Astrocyte of the cerebellum (primary cell): ENCODE data around the gene PIK3R3.

ENCODE experiments used
- DNase-seq: peaks from one replicate; pipeline ENCODE4 v3.0.0-alpha.2; 2011; ENCODE audit warnings: low read depth
- H3K4me3 ChIP-seq: 2 replicates; pipeline ENCODE4 v1.5.1; 2011; ENCODE audit warnings: mild to moderate bottlenecking, low read depth, low read length, moderate library complexity
- CTCF ChIP-seq: IDR thresholded peaks from 2 replicates; pipeline ENCODE4 v1.5.1; 2012; ENCODE audit warnings: low read length, low read depth, moderate library complexity, mild to moderate bottlenecking; ENCODE audit errors: missing control alignments
- in situ Hi-C: cut with HindIII; loops from 2 replicates; pipeline ENCODE4 v1.10.0; 2017; ENCODE audit warnings: low sequenced_read_pairs

The PIK3R3 gene

GRCh38 chr1:46076343-46076742 lies 56.1 kb downstream of the PIK3R3 start:
- TF ChIP-seq CTCF = no peak
- H3K4me3 ChIP-seq = no peak overlapping the region
- DNase-seq = no peak
- in situ Hi-C loops = no loop called here

GRCh38 chr1:46072975-46073374 lies 59.5 kb downstream of the PIK3R3 start:
- no peak for DNase-seq
- H3K4me3 ChIP-seq = no peak overlapping the region
- no peak for TF ChIP-seq CTCF
- in situ Hi-C loops = no loop called here

- in situ Hi-C loops = no loop called here
- TF ChIP-seq CTCF = no peak
- H3K4me3 ChIP-seq = no peak overlapping the region
- DNase-seq = no peak
These were observed 62.1 kb downstream of the PIK3R3 start for GRCh38 chr1:46070164-46070814.

GRCh38 chr1:46068525-46068924 lies 63.9 kb downstream of the PIK3R3 start:
- no peak overlapping the region for H3K4me3 ChIP-seq
- no peak for TF ChIP-seq CTCF
- in situ Hi-C loops = no loop called here
- DNase-seq = no peak

GRCh38 chr1:46067652-46068051 lies 64.8 kb downstream of the PIK3R3 start:
- in situ Hi-C loops = no loop called here
- DNase-seq = no peak
- H3K4me3 ChIP-seq = no peak overlapping the region
- no peak for TF ChIP-seq CTCF

- DNase-seq = no peak
- in situ Hi-C loops = no loop called here
- H3K4me3 ChIP-seq = no peak overlapping the region
- no peak for TF ChIP-seq CTCF
These were observed 67.0 kb downstream of the PIK3R3 start for GRCh38 chr1:46065405-46065804.
